Measurements from ENCODE around the gene AZIN2.

- TF ChIP-seq CTCF (IDR thresholded peaks at IDR 0.05) (no peak), POLR2A (IDR thresholded peaks at IDR 0.05; ENCODE audit: low read depth) (no peak), EP300 (IDR thresholded peaks at IDR 0.05) (no peak), POLR2AphosphoS5 (IDR thresholded peaks at IDR 0.05) (no peak)
Measured at GRCh38 chr1:33060579-33061083, 20.3 kb upstream of the AZIN2 start.

Data from esophagus muscularis mucosa (tissue), 4 donors.